ENCODE results near the gene GM2A.

The GM2A gene

DNA sequence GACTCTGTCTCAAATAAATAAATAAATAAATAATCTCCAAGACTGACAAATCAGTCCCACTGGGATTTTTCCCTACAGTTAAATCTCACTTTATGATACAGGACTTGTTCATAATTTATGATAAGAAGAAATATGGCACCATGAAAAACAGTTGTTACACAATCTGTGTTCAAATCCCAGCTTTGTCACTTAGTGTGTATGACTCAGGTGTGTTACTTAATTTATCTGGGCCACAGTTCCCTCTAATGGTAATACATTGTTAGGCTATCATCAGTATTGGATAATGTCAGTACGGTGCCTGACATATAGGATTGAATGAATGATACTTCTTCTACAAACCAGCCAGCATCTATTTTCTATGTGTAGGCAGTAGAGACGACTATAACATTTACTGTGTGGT lies 27.5 kb downstream of the GM2A start:
- no peaks in the 10 kb centered on the region for H3K4me1 ChIP-seq (ENCODE audit: control insufficient read depth, low read length)

DNA sequence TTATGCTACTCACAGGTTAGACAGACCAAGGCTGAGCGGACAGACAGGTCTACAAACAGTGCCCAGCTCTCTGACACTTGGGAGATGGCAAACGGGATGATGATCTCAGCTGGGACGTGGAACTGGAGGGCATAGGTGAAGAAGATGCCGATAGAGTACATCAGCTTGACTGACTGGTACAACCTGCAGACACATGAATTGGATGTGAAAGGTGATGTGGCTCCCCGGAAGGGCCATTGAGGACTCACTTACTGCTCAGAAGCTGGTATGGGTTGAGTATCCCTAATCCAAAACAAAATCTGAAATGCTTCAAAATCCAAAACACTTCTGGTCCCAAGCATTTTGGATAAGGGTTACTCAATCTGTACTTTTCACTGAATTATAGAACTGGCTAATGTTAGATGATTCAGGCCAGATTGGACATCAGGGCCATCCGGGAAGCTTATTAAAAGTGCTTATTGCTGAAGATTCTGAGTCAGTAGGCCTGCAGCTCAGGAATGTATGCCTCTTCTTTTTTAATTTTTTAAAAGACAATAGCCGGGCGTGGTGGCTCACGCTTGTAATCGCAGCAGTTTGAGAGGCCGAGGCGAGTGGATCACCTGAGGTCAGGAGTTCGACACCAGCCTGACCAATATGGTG lies 28.1 kb downstream of the GM2A start:
- TF ChIP-seq CTCF (IDR thresholded peaks at IDR 0.05; ENCODE audit: low read depth, low read length, poor library complexity, severe bottlenecking): no peak
- Histone ChIP-seq H3K9me2 (replicated peaks; ENCODE audit: control insufficient read depth, low read length) (no peaks in the 10 kb centered on the region), H3K4me1 (ENCODE audit: control insufficient read depth, low read length) (no peaks in the 10 kb centered on the region), H3K27me3 (ENCODE audit: control insufficient read depth, low read length) (peaks cover 3% of the 10 kb centered on the region; the same call in 1 of the 2 replicates), H3K36me3 (ENCODE audit: control insufficient read depth, low read length) (no peaks in the 10 kb centered on the region), H3K79me2 (ENCODE audit: control insufficient read depth, low read length) (no peaks in the 10 kb centered on the region), H3K4me3 (ENCODE audit: low read length) (no peak overlapping the region), H4K20me1 (ENCODE audit: control insufficient read depth, insufficient read depth, low read depth, low read length) (no peaks in the 10 kb centered on the region), H3F3A (ENCODE audit: control insufficient read depth, insufficient read depth) (no peaks in the 10 kb centered on the region), H3K4me2 (ENCODE audit: low read length) (no peak overlapping the region), H3K9me3 (ENCODE audit: control insufficient read depth, insufficient read depth, low read length) (no peaks in the 10 kb centered on the region), H3K27ac (ENCODE audit: low read depth, low read length) (no peak overlapping the region)

More for the DNA sequence above, 27.5 kb downstream of the GM2A start:
- Histone ChIP-seq H3K4me2 (ENCODE audit: low read length) (no peak overlapping the region), H3K9me3 (ENCODE audit: control insufficient read depth, insufficient read depth, low read length) (no peaks in the 10 kb centered on the region), H4K20me1 (ENCODE audit: control insufficient read depth, insufficient read depth, low read depth, low read length) (no peaks in the 10 kb centered on the region), H3K36me3 (ENCODE audit: control insufficient read depth, low read length) (no peaks in the 10 kb centered on the region), H3K27me3 (ENCODE audit: control insufficient read depth, low read length) (peaks cover 3% of the 10 kb centered on the region; the same call in 1 of the 2 replicates), H3K27ac (ENCODE audit: low read depth, low read length) (no peak overlapping the region), H3F3A (ENCODE audit: control insufficient read depth, insufficient read depth) (no peaks in the 10 kb centered on the region), H3K4me3 (ENCODE audit: low read length) (no peak overlapping the region), H3K9me2 (replicated peaks; ENCODE audit: control insufficient read depth, low read length) (no peaks in the 10 kb centered on the region), H3K79me2 (ENCODE audit: control insufficient read depth, low read length) (no peaks in the 10 kb centered on the region)
- TF ChIP-seq CTCF (IDR thresholded peaks at IDR 0.05; ENCODE audit: low read depth, low read length, poor library complexity, severe bottlenecking): no peak

DNA sequence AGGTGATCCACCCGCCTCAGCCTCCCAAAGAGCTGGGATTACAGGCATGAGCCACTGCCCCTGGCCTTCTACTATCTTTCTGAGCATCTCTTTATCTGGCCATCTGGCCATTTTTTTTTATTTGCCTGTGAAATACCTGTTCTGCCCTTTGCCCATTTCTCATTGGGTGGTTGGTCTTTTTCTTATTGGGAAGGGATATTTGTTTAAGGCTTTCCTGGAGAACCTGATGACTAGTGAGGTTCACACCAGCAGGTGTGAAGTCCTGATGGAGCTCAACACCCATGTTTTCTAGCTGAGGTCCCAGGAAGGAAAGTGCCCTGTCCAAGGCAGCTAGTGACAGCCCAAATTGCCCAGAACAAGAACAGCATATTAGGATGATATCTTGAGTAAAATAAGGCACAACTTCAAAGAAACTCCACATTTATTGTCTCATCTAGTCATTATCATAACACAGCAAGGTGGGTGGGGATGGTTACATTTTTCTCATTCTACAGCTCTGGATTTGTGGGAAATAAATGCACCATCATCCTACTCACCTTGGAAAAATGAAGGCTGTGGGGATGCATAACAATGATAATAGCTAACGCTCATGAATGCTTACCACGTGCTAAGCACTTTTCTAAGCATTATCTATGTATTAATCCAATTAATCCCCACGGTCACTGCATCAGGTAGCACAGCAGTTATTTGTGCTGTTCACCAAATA lies 30.3 kb downstream of the GM2A start:
- no peaks in the 10 kb centered on the region for H3K9me3 ChIP-seq (ENCODE audit: control insufficient read depth, insufficient read depth, low read length)
- TF ChIP-seq EZH2phosphoT487 (IDR thresholded peaks at IDR 0.05; ENCODE audit: borderline replicate concordance, low read length) (no peak), CTCF (IDR thresholded peaks at IDR 0.05; ENCODE audit: low read depth, low read length, poor library complexity, severe bottlenecking) (no peak)
- no peaks in the 10 kb centered on the region for H3F3A ChIP-seq (ENCODE audit: control insufficient read depth, insufficient read depth)
- H3K4me3 ChIP-seq (ENCODE audit: low read length): no peak overlapping the region
- no peaks in the 10 kb centered on the region for H3K9me2 ChIP-seq (replicated peaks; ENCODE audit: control insufficient read depth, low read length)
- peaks cover 3% of the 10 kb centered on the region; the same call in 1 of the 2 replicates for H3K27me3 ChIP-seq (ENCODE audit: control insufficient read depth, low read length)
- H3K27ac ChIP-seq (ENCODE audit: low read depth, low read length): no peak overlapping the region
- H3K79me2 ChIP-seq (ENCODE audit: control insufficient read depth, low read length): no peaks in the 10 kb centered on the region
- no peaks in the 10 kb centered on the region for H4K20me1 ChIP-seq (ENCODE audit: control insufficient read depth, insufficient read depth, low read depth, low read length)
- H3K4me2 ChIP-seq (ENCODE audit: low read length): no peak overlapping the region
- no peaks in the 10 kb centered on the region for H3K4me1 ChIP-seq (ENCODE audit: control insufficient read depth, low read length)
- no peaks in the 10 kb centered on the region for H3K36me3 ChIP-seq (ENCODE audit: control insufficient read depth, low read length)

Data from DOHH2 (cell line).